Skeletal muscle satellite cell (primary cell): Measurements from ENCODE around the gene SLC2A5.
"Not testable (repeated sequence)": the region's sequence is repeated elsewhere in the genome, so short reads cannot be mapped to it uniquely, and the experiment has no call there.

Source experiments
- H3K27me3 ChIP-seq: 2 replicates; pipeline ENCODE4 v1.7.0; 2013; ENCODE audit warnings: low read length; ENCODE audit not compliant: control insufficient read depth, insufficient read depth
- H3K36me3 ChIP-seq: 2 replicates; pipeline ENCODE4 v1.7.0; 2013; ENCODE audit warnings: mild to moderate bottlenecking, control low read depth, low read length; ENCODE audit not compliant: insufficient read depth
- H3K4me1 ChIP-seq: 2 replicates; pipeline ENCODE4 v1.7.0; 2013; ENCODE audit warnings: low read length; ENCODE audit not compliant: control insufficient read depth, insufficient read depth
- H3K4me2 ChIP-seq: 2 replicates; pipeline ENCODE4 v1.7.0; 2013; ENCODE audit warnings: mild to moderate bottlenecking, low read length
- H3K4me3 ChIP-seq: 2 replicates; pipeline ENCODE4 v1.7.0; 2013; ENCODE audit warnings: low read length
- H3K9ac ChIP-seq: 2 replicates; pipeline ENCODE4 v1.7.0; 2013; ENCODE audit warnings: mild to moderate bottlenecking, low read depth, low read length, moderate library complexity
- H3K9me3 ChIP-seq: replicated peaks from 2 replicates; pipeline ENCODE4 v1.7.0; 2013; ENCODE audit warnings: mild to moderate bottlenecking, control low read depth, low read length

Gene SLC2A5

DNA sequence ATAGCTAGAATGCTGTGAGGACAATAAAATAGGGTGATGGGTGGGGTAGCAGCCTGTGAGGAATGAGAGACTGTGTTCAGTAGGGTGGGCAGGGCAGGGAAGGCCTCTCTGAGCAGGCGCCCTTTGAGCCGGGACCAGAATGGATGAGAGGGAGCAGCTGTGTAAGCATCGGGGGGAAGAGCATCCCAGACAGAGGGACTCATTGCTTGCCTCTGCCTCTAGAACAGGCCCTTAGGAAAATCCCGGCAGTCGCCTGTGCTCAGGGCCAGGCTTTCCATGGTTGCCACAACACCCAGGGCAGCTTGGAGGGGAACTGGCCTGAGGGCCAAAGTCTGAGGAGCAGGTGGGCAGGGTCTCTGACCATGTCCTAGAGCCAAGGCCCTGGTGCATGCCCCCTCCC lies 44.0 kb downstream of the SLC2A5 start:
- Histone ChIP-seq H3K4me2 (no peak overlapping the region), H3K4me1 (no peaks in the 10 kb centered on the region), H3K4me3 (no peak overlapping the region), H3K9me3 (no peaks in the 10 kb centered on the region), H3K36me3 (no peaks in the 10 kb centered on the region), H3K27me3 (peaks cover 19% of the 10 kb centered on the region), H3K9ac (no peak overlapping the region)

DNA sequence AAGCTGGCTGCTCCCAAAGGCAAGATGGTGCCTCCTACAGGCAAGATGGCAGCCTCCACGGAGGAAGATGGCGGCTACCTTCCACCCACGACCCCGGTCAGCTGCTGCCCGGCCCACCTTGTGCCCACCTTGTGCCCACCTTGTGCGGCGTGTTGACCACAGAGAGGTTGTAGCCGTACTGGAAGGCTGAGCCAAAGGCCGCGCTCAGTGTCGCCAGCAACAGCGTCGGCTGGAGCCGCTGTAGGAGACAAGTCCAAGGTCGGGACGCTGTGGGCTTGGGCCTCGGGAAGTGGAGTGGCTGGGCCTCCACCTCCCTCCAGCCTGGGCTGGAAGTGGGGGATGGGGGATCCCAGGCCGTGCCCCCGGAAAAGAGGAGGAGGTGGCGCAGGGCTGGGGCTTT lies 44.6 kb downstream of the SLC2A5 start:
- no peaks in the 10 kb centered on the region for H3K36me3 ChIP-seq
- no peaks in the 10 kb centered on the region for H3K9me3 ChIP-seq
- H3K4me3 ChIP-seq = no peak overlapping the region
- H3K4me1 ChIP-seq = no peaks in the 10 kb centered on the region
- no peak overlapping the region for H3K4me2 ChIP-seq
- peaks cover 19% of the 10 kb centered on the region for H3K27me3 ChIP-seq
- H3K9ac ChIP-seq = no peak overlapping the region

DNA sequence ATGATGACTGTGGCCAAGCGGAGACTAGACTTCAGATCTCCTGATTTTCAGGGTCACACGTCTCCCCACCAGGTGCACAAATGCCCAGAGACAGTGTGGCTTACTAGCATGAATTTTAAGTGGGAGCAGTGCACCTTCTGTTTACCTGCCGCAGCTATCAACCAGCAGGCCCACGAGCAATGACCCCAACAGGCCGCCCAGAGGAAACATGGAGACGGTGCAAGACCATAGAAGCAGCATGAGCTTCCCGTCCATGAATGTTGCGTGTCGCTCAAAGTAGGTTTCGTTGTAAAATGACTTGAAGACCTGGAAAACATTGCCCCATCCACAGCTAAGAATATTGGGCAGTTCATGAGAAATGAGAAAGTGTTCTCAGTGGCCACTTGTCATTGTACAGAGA lies 46.7 kb downstream of the SLC2A5 start:
- Histone ChIP-seq H3K36me3 (no peaks in the 10 kb centered on the region), H3K4me2 (no peak overlapping the region), H3K4me3 (no peak overlapping the region), H3K27me3 (peaks cover 13% of the 10 kb centered on the region), H3K9me3 (no peaks in the 10 kb centered on the region), H3K4me1 (no peaks in the 10 kb centered on the region), H3K9ac (no peak overlapping the region)

DNA sequence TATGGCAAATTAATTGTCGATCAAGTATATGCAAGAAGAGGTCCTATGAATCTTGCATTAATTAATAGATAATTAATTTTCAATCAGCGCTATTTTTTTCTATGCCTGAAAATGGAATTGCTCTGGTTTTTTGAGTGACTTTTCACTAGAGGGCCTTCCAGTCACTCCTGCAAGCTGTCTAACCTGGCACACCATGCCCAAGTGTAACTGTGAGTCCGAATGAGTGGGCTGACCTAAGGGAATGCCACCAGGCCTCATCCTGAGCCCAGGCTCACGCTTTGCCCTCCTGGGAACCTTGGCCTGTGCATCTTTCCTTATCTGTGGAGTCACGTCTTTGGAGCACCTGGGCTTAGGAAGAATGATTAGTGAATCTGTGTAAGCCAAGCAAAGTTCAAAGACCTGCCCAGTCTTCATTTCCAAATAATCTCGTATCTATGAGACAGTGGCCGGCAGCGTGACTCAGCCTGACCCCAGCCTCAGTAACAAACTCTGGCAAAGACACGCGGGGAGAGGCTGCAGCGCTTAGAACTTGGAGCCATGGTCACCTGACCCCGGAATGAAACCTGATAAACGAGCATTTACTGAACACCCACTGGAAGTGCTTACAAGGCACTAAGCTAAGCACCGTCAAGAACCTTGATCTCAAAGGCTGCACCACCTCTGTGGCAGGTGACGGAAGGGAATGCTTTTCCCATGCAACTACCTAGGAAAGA lies 47.3 kb downstream of the SLC2A5 start:
- H3K9me3 ChIP-seq, H3K36me3 ChIP-seq, H3K9ac ChIP-seq, H3K4me1 ChIP-seq, H3K4me2 ChIP-seq, H3K4me3 ChIP-seq: not testable (repeated sequence)
- peaks cover 11% of the 10 kb centered on the region for H3K27me3 ChIP-seq

DNA sequence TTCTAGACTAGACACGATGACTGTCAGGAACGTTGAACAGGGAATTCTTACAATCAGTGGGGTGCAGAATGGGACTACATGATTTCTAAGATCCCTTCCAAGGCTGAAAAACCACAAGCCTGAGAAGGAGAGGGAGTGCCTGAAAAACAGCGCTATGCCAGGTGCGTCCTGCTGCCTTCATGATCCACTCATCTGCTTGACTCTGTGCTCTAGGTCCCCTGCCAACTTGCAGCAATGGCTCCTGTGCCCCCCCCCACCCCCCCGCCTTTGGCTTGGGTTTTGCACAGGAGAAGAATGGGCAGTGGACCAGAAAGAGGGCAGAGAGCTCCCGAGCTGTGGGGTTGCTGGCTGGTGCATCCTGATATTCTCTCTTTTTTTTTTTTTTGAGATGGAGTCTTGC lies 49.1 kb downstream of the SLC2A5 start:
- Histone ChIP-seq H3K9me3 (no peaks in the 10 kb centered on the region), H3K4me2 (no peak overlapping the region), H3K4me3 (no peak overlapping the region), H3K9ac (no peak overlapping the region), H3K4me1 (no peaks in the 10 kb centered on the region), H3K36me3 (no peaks in the 10 kb centered on the region), H3K27me3 (peaks cover 5% of the 10 kb centered on the region)

DNA sequence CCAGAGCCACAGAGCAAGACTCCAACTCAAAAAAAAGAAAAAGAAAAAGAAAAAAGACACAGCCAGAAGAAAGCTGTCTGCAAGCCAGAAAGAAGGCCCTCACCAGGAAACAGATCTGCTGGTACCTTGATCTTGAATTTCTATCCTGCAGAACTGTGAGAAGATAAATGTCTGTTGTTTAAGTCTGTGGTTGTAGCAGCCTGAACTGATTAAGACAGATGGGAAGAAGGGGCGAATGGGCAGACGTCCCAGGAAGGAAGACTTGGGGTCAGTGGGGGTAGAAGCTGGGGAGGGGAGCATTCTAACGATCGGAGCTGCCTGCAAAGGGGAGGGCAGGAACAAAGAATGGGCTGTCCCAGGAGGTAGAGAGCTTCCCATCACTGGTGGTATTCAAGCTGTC lies 49.5 kb downstream of the SLC2A5 start:
- Histone ChIP-seq H3K4me3 (no peak overlapping the region), H3K9me3 (no peaks in the 10 kb centered on the region), H3K36me3 (no peaks in the 10 kb centered on the region), H3K4me1 (no peaks in the 10 kb centered on the region), H3K9ac (no peak overlapping the region), H3K4me2 (no peak overlapping the region), H3K27me3 (peaks cover 5% of the 10 kb centered on the region)

DNA sequence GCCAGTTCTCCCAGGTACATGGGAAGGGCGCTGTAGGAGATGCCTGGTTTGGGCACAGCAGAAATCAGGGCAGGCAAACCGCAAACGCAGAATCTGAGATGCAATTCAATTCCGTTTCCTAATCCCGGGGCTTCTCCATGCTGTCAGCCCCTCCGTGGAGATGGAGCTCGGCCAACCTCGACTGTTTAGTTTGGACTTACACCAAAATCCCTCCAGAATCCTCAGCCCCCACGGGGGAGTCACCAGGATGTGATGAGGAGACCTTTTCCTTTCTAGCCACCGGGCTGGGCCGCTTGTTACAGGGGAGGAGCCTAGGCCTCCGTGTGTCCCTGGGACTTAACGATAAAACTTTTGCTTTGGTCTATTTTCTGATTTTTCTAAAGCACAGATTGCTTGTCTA lies 51.1 kb downstream of the SLC2A5 start:
- Histone ChIP-seq H3K9me3 (no peaks in the 10 kb centered on the region), H3K4me2 (no peak overlapping the region), H3K4me3 (no peak overlapping the region), H3K4me1 (no peaks in the 10 kb centered on the region), H3K27me3 (peaks cover 5% of the 10 kb centered on the region), H3K36me3 (no peaks in the 10 kb centered on the region), H3K9ac (no peak overlapping the region)

DNA sequence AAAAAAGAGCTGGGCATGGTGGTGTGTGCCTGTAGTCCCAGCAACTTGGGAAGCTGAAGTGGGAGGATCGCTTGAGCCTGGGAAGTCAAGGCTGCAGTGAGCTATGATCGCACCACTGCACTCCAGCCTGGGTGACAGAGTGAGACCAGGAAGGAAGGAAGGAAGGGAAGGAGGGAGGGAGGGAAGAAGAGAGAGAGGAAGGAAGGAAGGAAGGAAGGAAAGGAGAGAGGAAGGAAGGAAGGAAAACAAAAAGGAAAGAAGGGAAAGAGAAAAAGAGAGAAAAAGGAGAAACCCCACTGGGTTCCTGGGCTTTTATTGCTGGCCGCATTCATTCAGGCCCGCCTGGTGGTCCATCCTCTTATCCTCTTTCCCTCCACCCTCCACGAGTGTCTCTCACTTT lies 53.0 kb downstream of the SLC2A5 start:
- Histone ChIP-seq H3K27me3 (peaks cover 5% of the 10 kb centered on the region), H3K4me1 (no peaks in the 10 kb centered on the region), H3K4me3 (no peak overlapping the region), H3K36me3 (no peaks in the 10 kb centered on the region), H3K9ac (no peak overlapping the region), H3K4me2 (no peak overlapping the region), H3K9me3 (no peaks in the 10 kb centered on the region)

DNA sequence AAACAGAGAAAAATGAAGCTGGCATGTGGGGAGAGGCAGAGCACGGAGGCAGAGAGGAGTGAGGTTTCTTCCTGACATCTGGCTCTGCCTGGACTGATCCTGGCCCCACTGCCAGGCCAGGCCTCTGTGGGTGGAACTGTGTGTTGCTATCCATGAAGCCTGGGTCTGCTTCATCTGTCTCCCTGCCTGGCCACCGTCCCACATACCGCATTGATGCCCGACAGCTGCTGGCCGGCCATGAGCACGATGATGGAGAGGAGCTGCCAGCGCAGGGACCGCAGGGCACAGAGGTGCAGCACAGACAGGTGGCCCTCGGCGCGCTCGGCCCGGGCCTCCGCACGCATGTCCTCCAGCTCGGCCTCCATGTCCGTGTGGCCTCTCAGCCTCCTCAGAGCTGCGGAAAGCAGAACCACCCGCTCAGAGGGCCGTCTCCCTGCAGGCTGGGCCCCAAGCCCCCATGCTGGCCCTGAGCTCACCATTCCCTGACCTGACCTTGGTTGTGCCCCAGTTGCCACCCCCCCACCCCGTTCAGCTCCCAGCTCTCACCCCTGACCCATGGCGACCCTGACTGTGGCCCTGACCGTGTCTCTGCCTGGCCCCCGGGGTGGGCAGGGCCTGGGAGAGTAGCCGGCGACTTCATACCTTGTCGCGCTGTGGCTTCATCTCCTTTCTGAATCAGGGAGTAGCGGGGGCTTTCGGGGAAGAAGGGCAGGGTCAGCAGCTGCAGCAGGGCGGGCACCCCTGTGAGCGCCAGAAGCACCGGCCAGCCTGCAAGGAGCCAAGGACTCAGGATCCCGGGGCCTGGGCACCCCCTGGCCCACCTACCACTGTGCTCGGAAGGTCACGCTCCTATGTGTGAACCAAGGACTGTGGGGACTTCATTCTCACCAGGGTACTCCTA lies 54.7 kb downstream of the SLC2A5 start:
- H3K36me3 ChIP-seq = no peaks in the 10 kb centered on the region
- H3K4me1 ChIP-seq = no peaks in the 10 kb centered on the region
- H3K9me3 ChIP-seq = no peaks in the 10 kb centered on the region
- no peak overlapping the region for H3K4me3 ChIP-seq
- no peak overlapping the region for H3K9ac ChIP-seq
- H3K4me2 ChIP-seq = no peak overlapping the region
- no peaks in the 10 kb centered on the region for H3K27me3 ChIP-seq

DNA sequence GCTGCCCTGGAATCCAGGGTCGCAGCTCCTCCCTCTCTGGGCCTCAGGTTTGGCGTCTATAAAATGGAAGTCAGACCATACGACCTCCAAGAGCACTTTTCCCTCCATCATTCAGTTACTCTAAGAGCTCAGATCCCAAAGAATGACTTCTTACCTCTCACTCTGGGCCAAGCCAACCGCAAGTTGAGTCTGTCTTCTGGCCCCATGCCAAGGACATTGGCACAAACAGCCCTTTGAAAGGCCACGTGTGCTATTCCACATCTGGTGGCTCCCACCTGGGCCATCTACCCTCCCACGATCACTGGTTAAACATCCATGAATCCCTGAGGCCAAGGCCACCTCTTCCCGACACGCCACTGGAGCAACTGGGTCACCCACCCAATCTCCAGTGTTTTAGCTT lies 55.6 kb downstream of the SLC2A5 start:
- H3K4me1 ChIP-seq = no peaks in the 10 kb centered on the region
- H3K36me3 ChIP-seq = no peaks in the 10 kb centered on the region
- H3K9me3 ChIP-seq = no peaks in the 10 kb centered on the region
- no peak overlapping the region for H3K9ac ChIP-seq
- no peak overlapping the region for H3K4me3 ChIP-seq
- peaks cover 4% of the 10 kb centered on the region for H3K27me3 ChIP-seq
- H3K4me2 ChIP-seq = no peak overlapping the region

DNA sequence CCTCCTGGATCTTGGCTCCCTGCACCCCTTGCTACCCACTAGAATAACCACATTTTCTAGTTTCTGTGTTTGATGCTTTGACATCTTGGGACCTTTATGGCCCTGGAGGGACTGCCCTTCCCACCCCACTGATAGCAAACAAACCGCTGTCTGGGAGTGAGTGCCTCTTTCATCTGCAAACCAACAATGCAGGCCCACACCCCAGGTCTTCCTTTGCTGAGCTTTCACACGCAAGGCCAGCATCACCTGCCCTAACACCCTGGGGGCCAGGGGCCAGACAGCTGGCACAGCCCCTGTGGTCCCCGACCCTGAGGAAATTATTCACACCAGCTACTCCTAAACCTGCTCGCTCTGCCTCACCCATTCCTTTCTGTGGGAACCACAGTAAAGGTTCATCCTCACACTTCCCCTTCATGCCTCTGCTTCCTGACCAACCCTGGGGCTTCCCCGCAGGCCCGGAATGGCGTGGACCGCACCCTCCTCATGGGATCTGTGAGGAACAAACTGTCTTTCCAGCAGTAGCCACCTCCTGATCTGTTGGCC lies 58.6 kb downstream of the SLC2A5 start:
- Histone ChIP-seq H3K9ac (no peak overlapping the region), H3K9me3 (no peaks in the 10 kb centered on the region), H3K4me2 (no peak overlapping the region), H3K4me3 (no peak overlapping the region), H3K4me1 (no peaks in the 10 kb centered on the region), H3K27me3 (peaks cover 18% of the 10 kb centered on the region), H3K36me3 (no peaks in the 10 kb centered on the region)
